ENCODE data around the gene CTNS.

Gene CTNS

DNA sequence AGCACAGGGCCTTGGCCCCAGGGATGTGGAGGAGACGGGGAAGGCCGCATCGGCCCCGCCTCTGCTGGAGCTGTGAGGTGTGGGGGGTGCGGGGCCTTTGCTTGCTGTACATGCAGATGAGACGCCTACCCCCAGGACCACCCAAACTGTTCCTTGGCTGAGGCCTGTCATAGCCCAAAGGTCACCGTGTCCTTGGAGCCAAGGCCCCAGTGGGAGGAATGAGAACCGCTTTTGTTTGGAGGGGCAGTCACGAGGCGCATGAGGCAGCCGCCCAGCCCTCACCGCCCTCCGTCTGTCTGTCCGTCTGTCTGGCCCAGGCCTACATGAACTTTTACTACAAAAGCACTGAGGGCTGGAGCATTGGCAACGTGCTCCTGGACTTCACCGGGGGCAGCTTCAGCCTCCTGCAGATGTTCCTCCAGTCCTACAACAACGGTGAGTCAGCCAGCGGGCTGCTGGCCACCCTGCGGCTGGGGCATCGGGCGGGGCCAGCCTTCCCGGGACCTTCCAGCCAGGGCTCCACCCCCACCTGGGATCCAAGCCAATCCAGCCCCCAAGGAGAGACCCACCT is 23.1 kb downstream of the CTNS start:
- no peak for DNase-seq (ENCODE audit: low read depth)

DNA sequence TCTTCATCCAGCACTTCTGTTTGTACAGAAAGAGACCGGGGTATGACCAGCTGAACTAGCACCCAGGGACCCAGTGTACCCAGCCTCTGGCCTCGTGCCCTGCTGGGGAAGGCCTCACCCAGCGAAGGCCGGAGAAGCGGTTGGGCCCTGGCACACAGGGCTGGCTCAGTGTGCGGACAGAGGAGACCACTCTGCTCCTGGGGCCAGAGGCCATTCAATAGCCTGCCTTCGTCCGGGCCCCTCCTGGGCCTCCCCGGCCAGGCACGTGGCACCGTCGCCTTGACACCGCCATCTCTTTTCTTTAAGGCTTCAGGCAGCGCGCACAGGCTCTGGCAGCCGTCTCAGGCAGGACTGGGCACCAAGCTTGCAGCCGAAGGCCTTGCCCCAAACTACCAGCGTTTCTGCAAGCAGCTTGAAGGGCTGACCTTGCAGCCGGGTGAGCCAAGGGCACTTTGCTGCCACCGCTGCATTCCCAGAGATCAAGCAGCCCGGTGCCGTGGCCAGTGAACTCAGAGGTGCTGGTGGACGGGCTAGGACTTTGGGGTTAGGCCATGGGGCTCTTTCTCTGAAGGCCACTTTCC is 23.8 kb downstream of the CTNS start:
- no peak for DNase-seq (ENCODE audit: low read depth)

- DNase-seq (ENCODE audit: low read depth), result no peak
These were observed 26.8 kb downstream of the CTNS start for GRCh38 chr17:3663102-3664011.

GRCh38 chr17:3665834-3666233 is 29.3 kb downstream of the CTNS start:
- DNase-seq (ENCODE audit: low read depth), result no peak

DNA sequence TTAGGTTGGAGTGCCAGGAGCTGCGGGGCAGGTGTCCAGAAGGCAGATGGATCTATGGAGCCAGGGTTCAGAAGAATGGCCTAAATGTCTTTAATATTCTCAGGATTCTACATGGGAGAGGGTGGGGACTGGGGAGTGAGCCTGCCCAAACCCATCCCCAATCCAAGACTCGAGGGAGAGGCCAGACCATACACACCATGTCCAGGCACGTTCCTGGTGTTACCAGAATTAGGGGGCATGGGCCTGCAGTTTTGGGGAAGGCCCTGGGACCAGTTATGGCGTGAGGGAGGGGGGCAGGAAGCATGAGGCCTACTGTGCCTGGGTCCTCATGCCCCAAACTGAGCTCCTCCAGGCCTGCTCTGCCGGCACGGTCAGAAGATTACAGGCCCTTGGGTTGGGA is 30.0 kb downstream of the CTNS start:
- DNase-seq (ENCODE audit: low read depth), result no peak

GRCh38 chr17:3667366-3668278 is 31.1 kb downstream of the CTNS start:
- DNase-seq (ENCODE audit: low read depth), result peak; percentile 13

GRCh38 chr17:3668279-3669084 is 31.9 kb downstream of the CTNS start, which contains the start of the genes EMC6 and TAX1BP3:
Gene EMC6, plus strand, starts transcription at chr17:3668812. Its CDS starts 335 bp downstream, at chr17:3669147.
Gene TAX1BP3, minus strand, starts transcription at chr17:3668578. Its CDS starts 52 bp downstream, at chr17:3668526.
- DNase-seq (ENCODE audit: low read depth), result peak; percentile 95

GRCh38 chr17:3669085-3669347 is 32.5 kb downstream of the CTNS start:
- no peak for DNase-seq (ENCODE audit: low read depth)

- no peak for DNase-seq (ENCODE audit: low read depth)
These were observed 33.0 kb downstream of the CTNS start for GRCh38 chr17:3669548-3669947.

DNA sequence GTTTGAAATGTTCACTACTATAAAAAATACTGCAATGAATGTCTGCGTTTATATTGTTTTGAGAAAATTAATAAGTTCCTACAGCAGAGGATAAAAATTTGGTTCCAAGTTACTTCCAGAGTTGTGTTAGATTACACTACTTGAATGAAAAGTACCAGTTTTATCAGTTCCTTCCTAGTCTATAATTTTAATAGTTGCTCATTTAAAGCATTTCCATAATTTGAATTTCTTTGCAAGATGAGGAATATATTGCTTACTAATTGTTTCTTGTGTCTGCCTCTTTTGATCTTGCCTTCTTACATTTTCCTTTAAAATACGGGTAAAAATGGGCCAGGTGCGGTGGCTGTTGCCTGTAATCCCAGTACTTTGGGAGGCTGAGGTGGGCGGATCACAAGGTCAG is 36.0 kb downstream of the CTNS start:
- no peak for DNase-seq (ENCODE audit: low read depth)

DNA sequence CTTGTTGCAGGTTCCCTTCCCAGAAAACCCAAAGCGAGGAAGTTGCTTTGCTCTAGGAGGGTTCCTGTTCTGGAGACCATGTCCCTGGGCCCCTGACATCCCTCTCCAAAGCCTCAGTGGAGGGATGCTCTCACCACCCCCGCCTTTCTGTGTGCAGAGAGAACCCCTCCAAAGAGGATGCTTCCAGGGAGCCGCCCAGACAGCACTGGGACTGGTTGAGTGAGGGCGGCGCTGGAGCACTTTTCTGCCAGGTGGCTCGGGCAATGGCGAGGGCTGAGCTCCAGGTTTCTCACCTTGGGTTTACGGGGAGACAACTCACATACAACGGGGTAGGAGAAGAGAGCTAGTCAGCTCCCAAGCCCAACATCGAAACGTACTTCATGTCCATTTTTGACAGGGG is 39.3 kb downstream of the CTNS start:
- DNase-seq (ENCODE audit: low read depth), result no peak

- DNase-seq (ENCODE audit: low read depth), result no peak
These were observed 41.7 kb downstream of the CTNS start for GRCh38 chr17:3678095-3678820.

DNA sequence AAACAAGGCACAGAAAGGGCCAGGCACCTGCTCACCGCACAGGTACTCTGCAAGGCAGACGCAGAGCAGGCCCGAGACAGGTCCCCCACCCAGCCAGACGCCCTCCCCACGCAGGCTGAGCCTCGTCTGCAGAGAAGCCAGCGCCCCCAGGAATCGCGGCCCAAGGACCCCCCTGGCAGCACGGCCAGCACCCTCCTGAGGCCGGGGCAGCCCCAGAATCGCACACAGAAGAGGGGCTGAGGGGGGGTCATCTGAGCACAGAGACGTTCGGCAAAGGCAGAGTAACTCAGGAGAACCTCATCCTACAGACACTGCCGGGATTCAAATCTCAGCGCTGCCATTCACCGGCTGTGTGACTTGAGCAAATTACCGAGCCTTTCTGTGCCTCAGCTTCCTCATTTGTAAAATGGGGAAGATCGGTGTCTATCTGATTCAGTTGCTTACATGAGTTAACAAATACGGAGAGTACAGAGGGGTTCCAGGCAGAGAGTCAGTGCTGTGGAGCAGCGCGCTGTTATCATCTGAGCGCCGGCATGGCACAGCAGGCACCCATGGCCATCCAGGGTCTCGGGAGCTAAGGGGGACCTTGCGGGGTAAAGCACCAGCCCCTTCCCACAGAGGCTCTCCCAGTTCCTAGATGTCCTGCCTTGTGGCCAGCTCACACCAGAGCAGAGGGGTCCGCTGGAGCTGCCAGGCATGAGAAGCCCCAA is 42.4 kb downstream of the CTNS start:
- no peak for DNase-seq (ENCODE audit: low read depth)

- DNase-seq (ENCODE audit: low read depth), result no peak
These were observed 43.1 kb downstream of the CTNS start for GRCh38 chr17:3679531-3680126.

- no peak for DNase-seq (ENCODE audit: low read depth)
These were observed 44.5 kb downstream of the CTNS start for GRCh38 chr17:3681057-3681456.

DNA sequence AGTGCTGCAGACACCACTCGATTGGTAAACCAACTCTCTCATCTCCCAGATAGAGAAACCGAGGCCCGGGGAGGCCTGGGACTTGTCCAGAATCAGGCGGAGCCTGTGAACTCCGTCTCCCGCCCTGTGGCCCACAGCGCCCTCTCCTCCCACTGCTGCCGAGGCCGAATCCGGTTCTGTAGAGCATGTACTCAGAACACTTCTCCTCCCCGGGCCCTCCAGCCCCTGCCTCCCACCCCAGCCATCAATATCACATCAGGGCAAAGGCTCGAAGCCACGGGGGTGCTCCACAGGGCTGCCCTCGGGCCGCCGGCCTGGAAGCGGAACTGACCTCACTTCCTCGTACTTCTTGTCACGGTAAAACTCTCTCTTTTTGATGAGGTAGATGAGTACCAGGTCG is 45.0 kb downstream of the CTNS start:
- no peak for DNase-seq (ENCODE audit: low read depth)

DNA sequence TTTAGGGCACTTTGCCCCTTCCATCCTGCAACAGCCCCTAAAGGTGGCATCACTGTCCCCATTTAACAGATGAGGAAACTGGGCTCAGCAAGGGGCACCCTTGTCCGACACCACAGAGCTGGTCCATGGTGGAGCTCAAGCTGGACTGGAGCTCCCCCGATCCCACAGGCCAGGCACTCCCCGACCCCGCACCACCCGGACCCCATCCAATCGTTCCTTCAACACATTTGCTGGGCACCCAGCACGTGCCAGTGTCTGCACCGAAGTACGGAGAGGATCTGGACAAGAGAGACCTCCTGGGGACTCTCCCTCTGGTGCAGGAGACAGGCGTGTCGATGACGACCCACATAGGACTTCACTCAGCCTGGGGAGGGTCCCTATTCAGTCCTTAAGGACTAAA is 45.5 kb downstream of the CTNS start:
- DNase-seq (ENCODE audit: low read depth), result no peak

GRCh38 chr17:3683054-3683511 is 46.5 kb downstream of the CTNS start:
- peak; percentile 16 for DNase-seq (ENCODE audit: low read depth)

GRCh38 chr17:3685174-3685573 is 48.6 kb downstream of the CTNS start:
- DNase-seq (ENCODE audit: low read depth), result no peak
